GM19395 (cell line): ENCODE measurements around the gene RAB3GAP2.
"Not testable (repeated sequence)": the region's sequence is repeated elsewhere in the genome, so short reads cannot be mapped to it uniquely, and the experiment has no call there.

Source experiments
- ATAC-seq: cut with Tn5 transposase; IDR thresholded peaks from one replicate; pipeline ENCODE4 v1.9.1; 2021; ENCODE audit warnings: mild to moderate bottlenecking, moderate library complexity; ENCODE audit not compliant: unreplicated experiment

The RAB3GAP2 gene

DNA sequence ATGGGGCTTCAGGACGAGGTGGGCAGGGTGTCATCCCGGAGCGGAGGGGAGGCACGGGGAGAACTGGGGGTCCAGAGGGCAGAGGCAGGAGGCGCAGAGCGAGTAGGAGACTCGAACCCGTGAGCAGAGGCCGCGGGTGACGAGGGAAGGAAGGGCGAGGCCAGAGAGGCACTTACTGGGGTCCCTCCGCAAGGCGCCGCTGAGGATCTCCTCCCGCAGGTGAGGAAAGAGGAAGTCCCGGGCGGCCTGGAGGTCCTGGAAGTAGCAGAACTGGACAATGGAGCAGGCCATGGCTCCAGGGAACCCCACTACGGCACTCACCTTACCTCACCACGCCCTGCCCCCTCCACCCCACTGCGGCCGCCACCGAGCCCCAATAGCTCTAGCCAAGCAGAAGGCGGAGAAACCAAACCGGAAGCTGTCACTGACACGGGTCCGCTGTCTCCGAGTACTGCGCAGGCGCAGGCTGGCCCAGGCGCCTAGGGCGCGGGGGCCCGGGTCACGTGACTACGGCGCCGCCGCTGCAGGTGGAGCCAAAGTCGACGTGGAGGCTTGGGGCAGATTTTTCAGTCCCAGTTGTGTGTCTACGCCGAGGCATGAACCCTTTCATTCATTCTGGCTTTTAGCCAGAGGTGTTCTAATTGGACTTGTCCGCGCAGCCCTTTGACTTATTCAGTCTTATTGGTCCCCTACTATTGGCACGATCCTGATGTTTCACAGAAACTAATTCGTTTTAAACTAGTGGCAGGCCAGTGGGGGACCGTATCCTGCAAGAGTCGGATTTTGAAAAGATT, at the start of gene RAB3GAP2:
Gene RAB3GAP2 (minus strand): TSS at position 407 of the 794 bp plus-strand sequence. CDS start 116 bp downstream, at position 291.
- ATAC-seq: peak; percentile 98

DNA sequence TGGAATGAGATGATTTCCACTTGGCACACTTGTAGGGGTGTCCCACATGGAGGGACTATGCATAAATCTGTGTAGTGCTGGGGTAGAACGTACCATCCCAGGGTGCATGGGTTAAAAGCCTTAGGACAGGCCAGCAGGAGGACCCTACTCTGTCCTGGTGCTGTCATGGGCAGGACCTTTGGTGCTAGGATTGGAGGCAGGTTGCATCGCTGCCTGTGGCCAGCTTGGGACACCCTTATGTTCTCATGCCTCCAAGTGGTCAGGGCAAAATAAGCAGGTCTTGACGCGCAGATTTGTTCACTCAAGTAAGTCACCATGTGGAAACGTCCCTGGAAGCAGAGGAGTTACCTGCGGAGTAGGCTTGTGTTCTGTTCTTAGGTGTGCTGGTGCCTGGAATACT, 49.5 kb upstream of the RAB3GAP2 start:
- ATAC-seq: no peak

DNA sequence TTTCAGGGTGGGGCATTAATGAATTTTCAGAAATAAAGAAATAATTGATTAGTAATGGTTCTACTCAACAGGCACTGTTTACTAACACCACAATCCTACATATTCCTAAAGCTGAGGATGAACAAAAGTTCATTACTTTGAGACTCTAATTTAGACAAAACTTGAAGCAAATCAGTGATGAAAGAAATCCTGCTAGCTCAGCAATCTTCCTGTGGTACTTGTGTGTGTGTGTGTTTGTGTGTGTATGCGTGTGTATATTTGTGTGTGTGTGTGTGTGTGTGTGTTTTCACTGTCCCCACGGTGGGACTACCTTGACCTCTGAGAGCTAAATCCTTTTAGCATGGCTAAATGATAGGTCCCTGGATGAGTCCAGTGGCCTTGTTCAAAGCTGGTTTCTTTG, 48.5 kb upstream of the RAB3GAP2 start:
- ATAC-seq: no peak

DNA sequence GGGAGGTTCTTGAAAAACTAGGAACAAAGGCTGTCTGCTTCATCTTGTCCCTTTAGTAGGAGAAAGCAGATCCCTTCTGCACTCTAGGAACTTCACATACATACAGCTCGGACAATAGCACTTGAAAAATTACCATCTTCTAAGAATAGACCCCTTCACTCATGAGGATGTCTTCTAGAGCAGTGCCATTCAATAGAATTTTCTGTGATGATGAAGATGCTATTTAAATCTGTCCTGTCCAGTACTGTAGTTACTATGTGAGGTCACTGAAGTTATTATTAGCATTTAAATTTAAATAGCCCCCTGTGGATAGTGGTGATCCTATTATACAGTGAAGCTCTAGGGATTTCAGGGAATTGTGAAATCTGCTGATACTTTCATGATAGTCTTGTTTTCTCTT, 46.4 kb upstream of the RAB3GAP2 start:
- no peak for ATAC-seq

GRCh38 chr1:220317161-220317560, 44.9 kb upstream of the RAB3GAP2 start:
- ATAC-seq: no peak

DNA sequence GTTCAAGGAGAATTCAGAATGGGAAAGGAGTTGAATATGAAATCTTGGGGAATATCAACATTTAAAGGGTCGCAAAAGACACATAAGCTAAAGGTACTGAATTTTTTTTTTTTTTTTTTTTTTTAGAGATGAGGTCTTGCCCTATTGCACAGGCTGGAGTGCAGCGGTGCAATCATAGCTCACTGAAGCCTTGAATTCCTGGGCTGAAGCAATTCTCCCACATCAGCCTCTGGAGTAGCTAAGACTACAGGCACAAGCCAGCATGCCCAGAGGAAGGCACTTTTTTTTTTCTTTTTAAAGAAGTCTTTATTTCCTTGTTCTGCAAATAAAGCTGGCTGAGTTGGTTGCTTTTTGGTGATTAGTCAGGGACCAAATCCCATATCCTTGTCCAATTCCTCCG, 44.1 kb upstream of the RAB3GAP2 start:
- no peak for ATAC-seq

DNA sequence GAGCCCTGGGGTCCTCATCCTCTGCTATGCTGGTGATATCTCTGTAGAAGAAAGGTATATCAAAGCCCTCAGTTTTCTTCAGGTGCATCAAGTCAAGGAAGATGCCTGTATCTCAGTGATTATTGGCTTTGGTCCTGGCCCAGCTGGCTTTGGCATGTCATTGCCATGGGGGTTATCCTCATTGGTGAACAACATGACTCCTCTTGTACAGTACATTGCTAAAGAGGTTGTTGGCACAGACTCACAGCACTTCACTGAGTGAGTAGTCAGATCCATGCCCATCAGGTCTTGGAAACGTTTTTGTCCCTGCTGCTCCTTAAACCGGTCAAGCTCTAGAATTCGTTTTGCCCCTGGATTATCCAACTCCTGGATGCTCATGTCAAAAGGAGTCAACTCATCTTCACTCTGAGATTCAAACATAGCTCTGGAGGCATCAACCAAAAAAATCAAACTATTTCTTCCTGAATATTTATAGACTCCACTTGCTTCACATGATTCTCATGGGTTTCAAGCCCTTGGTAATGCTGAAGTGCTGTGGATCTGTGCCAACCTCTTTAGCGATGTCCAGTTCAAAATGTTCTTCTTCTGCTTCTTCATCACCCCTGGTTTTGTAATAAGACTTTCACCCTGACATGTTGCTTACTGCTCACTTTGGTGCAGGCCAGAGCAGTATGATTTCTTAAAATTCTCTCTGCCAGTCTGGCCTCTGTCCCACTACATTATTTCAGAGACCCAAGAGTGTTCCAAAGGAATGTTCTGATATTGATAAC, 43.0 kb upstream of the RAB3GAP2 start:
- no peak for ATAC-seq

DNA sequence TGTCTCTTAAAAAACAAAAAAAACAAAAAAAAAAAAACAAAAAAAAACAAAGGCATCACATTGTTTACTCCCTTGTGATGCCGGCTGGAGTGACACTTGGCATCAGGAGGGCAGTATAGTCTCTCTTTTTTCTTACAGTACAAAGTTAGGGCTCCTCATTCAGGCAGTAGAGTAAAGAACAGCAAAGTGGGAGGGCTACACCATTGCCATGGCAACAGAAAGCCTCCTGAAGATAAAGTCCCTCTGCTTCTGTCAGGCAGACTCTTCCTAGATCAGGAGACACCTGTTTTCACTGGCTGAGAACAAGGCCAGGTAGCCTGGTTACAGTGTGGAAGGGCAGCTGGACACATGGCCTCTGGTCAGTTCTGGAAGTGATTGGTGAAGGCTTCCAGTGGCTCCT, 41.3 kb upstream of the RAB3GAP2 start:
- ATAC-seq: no peak

DNA sequence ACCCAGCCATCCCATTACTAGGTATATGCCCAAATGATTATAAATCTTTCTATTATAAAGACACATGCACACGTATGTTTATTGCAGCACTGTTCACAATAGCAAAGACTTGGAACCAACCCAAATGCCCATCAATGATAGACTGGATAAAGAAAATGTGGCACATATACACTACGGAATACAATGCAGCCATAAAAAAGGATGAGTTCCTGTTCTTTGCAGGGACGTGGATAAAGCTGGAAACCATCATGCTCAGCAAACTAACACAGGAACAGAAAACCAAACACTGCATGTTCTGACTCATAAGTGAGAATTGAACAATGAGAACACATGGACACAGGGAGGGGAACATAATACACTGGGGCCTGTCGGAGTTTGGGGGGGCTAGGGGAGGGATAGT, 37.9 kb upstream of the RAB3GAP2 start:
- not testable (repeated sequence) for ATAC-seq

DNA sequence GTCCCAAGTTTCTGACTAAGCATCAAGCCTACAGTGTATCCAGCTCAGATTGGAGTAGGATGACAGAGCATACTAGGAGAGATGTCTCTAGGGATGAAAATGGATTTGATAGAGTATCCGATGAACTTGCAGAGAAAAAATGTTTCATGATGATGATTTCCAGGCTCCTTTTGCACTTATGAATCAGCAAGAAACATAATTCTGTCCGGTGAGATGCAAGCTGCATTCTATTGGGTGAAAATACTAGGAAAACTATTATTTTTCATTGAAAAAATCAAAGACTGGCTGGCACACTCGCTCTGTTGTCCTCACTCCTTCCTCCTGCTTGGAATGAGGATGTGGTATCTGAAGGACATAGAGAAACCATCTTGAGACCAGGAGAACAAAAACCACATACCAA, 35.4 kb upstream of the RAB3GAP2 start:
- ATAC-seq: no peak

- no peak for ATAC-seq
These were observed 34.1 kb upstream of the RAB3GAP2 start for GRCh38 chr1:220306339-220306738.

DNA sequence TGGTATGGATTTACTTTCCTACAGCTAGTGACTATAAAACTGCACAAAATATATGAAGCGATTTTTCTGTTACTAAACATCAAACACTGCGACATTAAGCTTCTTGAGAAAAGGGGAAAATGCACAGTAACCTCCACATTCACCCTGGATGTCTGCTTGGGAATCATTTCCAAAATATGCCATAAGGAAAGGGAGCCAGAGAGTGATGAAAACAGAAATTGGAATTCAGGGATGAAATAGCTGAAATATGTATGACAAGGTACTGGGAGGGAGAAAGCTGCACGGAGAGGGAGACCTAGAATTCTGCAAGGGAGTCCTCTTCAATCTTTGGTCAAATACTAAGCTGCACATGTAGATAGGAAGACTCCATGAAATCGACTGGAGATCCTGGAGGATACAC, 31.6 kb upstream of the RAB3GAP2 start:
- no peak for ATAC-seq

- ATAC-seq: no peak
These were observed 29.4 kb upstream of the RAB3GAP2 start for GRCh38 chr1:220301630-220302029.

- ATAC-seq: no peak
These were observed 28.3 kb upstream of the RAB3GAP2 start for GRCh38 chr1:220300442-220301121.

DNA sequence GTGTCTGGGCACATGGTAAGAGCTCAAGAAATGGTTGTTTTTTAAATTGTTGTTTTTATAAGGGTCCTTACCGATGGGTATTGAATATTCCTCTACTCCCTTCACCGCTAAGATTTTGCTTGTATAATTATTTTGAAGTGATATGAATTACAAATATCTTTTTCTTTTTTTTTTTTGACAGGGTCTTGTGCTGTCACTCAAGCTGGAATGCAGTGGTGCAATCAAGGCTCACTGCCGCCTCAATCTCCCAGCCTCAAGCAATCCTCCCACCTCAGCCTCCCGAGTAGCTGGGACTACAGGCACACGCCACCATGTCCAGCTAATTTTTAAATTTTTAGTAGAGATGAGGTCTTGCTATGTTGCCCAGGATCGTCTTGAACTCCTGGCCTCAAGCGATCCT, 27.1 kb upstream of the RAB3GAP2 start:
- no peak for ATAC-seq

- ATAC-seq: no peak
These were observed 26.4 kb upstream of the RAB3GAP2 start for GRCh38 chr1:220298470-220299205.

GRCh38 chr1:220296981-220297380, 24.7 kb upstream of the RAB3GAP2 start:
- no peak for ATAC-seq

DNA sequence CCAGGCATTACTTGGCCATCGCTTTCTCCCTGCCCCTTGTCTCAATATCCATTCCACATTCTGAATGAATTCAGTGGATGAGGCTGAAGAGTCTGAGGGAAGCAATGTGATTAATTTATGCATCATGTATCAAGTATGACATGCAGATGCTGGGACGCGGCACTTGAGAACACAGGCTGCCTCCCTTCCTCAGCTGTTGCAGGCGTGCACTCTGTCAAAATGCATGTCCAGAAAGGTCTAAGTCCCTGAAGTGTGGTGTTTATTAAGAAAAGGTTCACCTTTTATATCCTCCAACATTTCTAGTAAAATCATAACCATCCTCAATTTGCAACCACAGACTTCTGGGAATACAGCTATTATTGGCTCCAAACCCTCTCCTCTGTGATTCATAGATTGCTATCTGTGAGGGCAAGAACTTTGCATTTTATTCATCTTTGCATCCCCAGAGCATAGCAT, 22.6 kb upstream of the RAB3GAP2 start:
- no peak for ATAC-seq

DNA sequence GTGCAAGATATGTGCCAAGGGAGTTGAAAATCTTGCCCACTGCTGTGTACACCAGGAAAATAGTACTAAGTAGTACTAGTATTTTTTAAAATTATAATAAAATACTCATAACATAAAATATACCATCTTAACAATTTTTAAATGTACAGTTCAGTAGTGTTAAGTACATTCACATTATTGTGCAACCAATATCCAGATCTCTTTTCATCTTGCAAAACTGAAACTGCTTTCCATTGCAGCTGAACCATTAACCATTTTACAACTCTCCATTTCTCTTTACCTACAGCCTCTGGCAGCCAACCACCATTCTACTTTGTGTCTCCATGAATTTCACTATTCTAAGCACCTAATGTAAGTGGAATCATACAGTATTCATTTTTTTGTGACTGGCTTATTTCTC, 19.3 kb upstream of the RAB3GAP2 start:
- no peak for ATAC-seq

- no peak for ATAC-seq
These were observed 18.0 kb upstream of the RAB3GAP2 start for GRCh38 chr1:220290140-220290761.
